ENCODE measurements around the gene MITF. TPM values are rescaled to one million over a fixed set of nuclear protein-coding genes. Genes with fewer than 3 reads are reported as not detected.

The MITF gene
- total RNA-seq, 1 donor, result 11.6 TPM

GRCh38 chr3:69833591-69833990, 94.3 kb downstream of the MITF start:
- Histone ChIP-seq H3K4me3 (ENCODE audit: insufficient read depth, low read length) (no peak overlapping the region), H3K9me3 (ENCODE audit: low read depth, low read length) (no peaks in the 10 kb centered on the region), H3K4me1 (ENCODE audit: insufficient read depth, low read length) (peaks cover 5% of the 10 kb centered on the region), H3K36me3 (ENCODE audit: insufficient read depth, low read length) (no peaks in the 10 kb centered on the region), H3K27me3 (ENCODE audit: insufficient read depth, low read length) (no peaks in the 10 kb centered on the region), H4K20me1 (ENCODE audit: insufficient read depth, low read length) (no peaks in the 10 kb centered on the region), H3K79me2 (ENCODE audit: insufficient read depth, low read length) (no peaks in the 10 kb centered on the region), H3K4me2 (ENCODE audit: insufficient read depth, low read length) (no peak overlapping the region), H3K27ac (ENCODE audit: low read depth, low read length) (no peak overlapping the region), H2AFZ (ENCODE audit: low read length) (no peak overlapping the region)
- TF ChIP-seq CTCF (IDR thresholded peaks at IDR 0.05; ENCODE audit: extremely low read depth, low read depth, low read length), result no peak
- no peak for DNase-seq (ENCODE audit: insufficient read length, low spot score, missing footprints)

GRCh38 chr3:69838217-69838616, 99.0 kb downstream of the MITF start:
- DNase-seq (ENCODE audit: insufficient read length, low spot score, missing footprints), result no peak
- no peak overlapping the region for H3K4me2 ChIP-seq (ENCODE audit: insufficient read depth, low read length)
- no peak overlapping the region for H3K27ac ChIP-seq (ENCODE audit: low read depth, low read length)
- H3K4me3 ChIP-seq (ENCODE audit: insufficient read depth, low read length), result no peak overlapping the region
- no peaks in the 10 kb centered on the region for H4K20me1 ChIP-seq (ENCODE audit: insufficient read depth, low read length)
- peaks cover 8% of the 10 kb centered on the region for H3K4me1 ChIP-seq (ENCODE audit: insufficient read depth, low read length)
- H3K27me3 ChIP-seq (ENCODE audit: insufficient read depth, low read length), result no peaks in the 10 kb centered on the region
- H2AFZ ChIP-seq (ENCODE audit: low read length), result no peak overlapping the region
- H3K79me2 ChIP-seq (ENCODE audit: insufficient read depth, low read length), result no peaks in the 10 kb centered on the region
- TF ChIP-seq CTCF (IDR thresholded peaks at IDR 0.05; ENCODE audit: extremely low read depth, low read depth, low read length), result no peak
- no peaks in the 10 kb centered on the region for H3K9me3 ChIP-seq (ENCODE audit: low read depth, low read length)
- no peaks in the 10 kb centered on the region for H3K36me3 ChIP-seq (ENCODE audit: insufficient read depth, low read length)

GRCh38 chr3:69838696-69839515, 99.6 kb downstream of the MITF start:
- H3K27ac ChIP-seq (ENCODE audit: low read depth, low read length), result no peak overlapping the region
- H3K9me3 ChIP-seq (ENCODE audit: low read depth, low read length), result no peaks in the 10 kb centered on the region
- H4K20me1 ChIP-seq (ENCODE audit: insufficient read depth, low read length), result no peaks in the 10 kb centered on the region
- no peak overlapping the region for H3K4me2 ChIP-seq (ENCODE audit: insufficient read depth, low read length)
- no peak overlapping the region for H2AFZ ChIP-seq (ENCODE audit: low read length)
- H3K4me1 ChIP-seq (ENCODE audit: insufficient read depth, low read length), result peaks cover 8% of the 10 kb centered on the region
- TF ChIP-seq CTCF (IDR thresholded peaks at IDR 0.05; ENCODE audit: extremely low read depth, low read depth, low read length), result no peak
- no peaks in the 10 kb centered on the region for H3K79me2 ChIP-seq (ENCODE audit: insufficient read depth, low read length)
- no peak overlapping the region for H3K4me3 ChIP-seq (ENCODE audit: insufficient read depth, low read length)
- no peak for DNase-seq (ENCODE audit: insufficient read length, low spot score, missing footprints)
- H3K36me3 ChIP-seq (ENCODE audit: insufficient read depth, low read length), result no peaks in the 10 kb centered on the region
- H3K27me3 ChIP-seq (ENCODE audit: insufficient read depth, low read length), result no peaks in the 10 kb centered on the region

- Histone ChIP-seq H3K4me1 (ENCODE audit: insufficient read depth, low read length) (peaks cover 8% of the 10 kb centered on the region), H2AFZ (ENCODE audit: low read length) (no peak overlapping the region), H3K79me2 (ENCODE audit: insufficient read depth, low read length) (no peaks in the 10 kb centered on the region), H3K27me3 (ENCODE audit: insufficient read depth, low read length) (no peaks in the 10 kb centered on the region), H3K9me3 (ENCODE audit: low read depth, low read length) (no peaks in the 10 kb centered on the region), H3K36me3 (ENCODE audit: insufficient read depth, low read length) (no peaks in the 10 kb centered on the region), H3K4me2 (ENCODE audit: insufficient read depth, low read length) (no peak overlapping the region), H3K4me3 (ENCODE audit: insufficient read depth, low read length) (no peak overlapping the region), H3K27ac (ENCODE audit: low read depth, low read length) (no peak overlapping the region), H4K20me1 (ENCODE audit: insufficient read depth, low read length) (no peaks in the 10 kb centered on the region)
- no peak for DNase-seq (ENCODE audit: insufficient read length, low spot score, missing footprints)
- TF ChIP-seq CTCF (IDR thresholded peaks at IDR 0.05; ENCODE audit: extremely low read depth, low read depth, low read length), result no peak
These were observed 103.1 kb downstream of the MITF start for GRCh38 chr3:69842351-69842750.

Data from osteoblast (primary cell).